OCI-LY7 (cell line): ENCODE measurements around the gene IRX4. TPM values are rescaled to one million over a fixed set of nuclear protein-coding genes. Genes with fewer than 3 reads are reported as not detected.

Experiments
- Bru-seq: library from RNA; stranded (reverse); fragments of 400-500 nt; gene quantifications from one replicate; lab custom pipeline; 2021; lab: Mats Ljungman, UMichigan
- BruChase-seq, 2 experiments: library from RNA; stranded (reverse); fragments of 400-500 nt; gene quantifications; one replicate each; lab custom pipeline; 2021; lab: Mats Ljungman, UMichigan
- BruUV-seq: library from RNA; stranded (reverse); fragments of 400-500 nt; replicated peaks from 2 replicates; lab custom pipeline; 2021; lab: Mats Ljungman, UMichigan
- CTCF ChIA-PET: fragments of 300-600 bp; sonication (Branson Sonifier 250); formaldehyde crosslinking; loops from one replicate; lab custom pipeline; 2022; ENCODE audit warnings: antibody characterized with exemption; ENCODE audit not compliant: unreplicated experiment; lab: Charles Lee
- POLR2A ChIA-PET: fragments of 300-600 bp; sonication (Branson Sonifier 250); formaldehyde crosslinking; loops from one replicate; lab custom pipeline; 2022; ENCODE audit warnings: antibody characterized with exemption; lab: Charles Lee
- DNase-seq: peaks from one replicate; pipeline ENCODE4 v3.0.0-alpha.2; 2015; ENCODE audit warnings: low spot score
- H2AFZ ChIP-seq: fragments of 200-600 bp; sonication (generic), shearing (Covaris generic); 2 replicates; pipeline ENCODE4 v1.6.1; 2014; ENCODE audit warnings: mild to moderate bottlenecking, antibody characterized with exemption, low read length, moderate library complexity
- H3K27ac ChIP-seq: fragments of 200-600 bp; sonication (generic); 2 replicates; pipeline ENCODE4 v1.5.1; 2014; ENCODE audit warnings: mixed run types, low read depth, mild to moderate bottlenecking, moderate library complexity, low read length, inconsistent platforms; ENCODE audit not compliant: poor library complexity, severe bottlenecking
- H3K36me3 ChIP-seq: fragments of 200-600 bp; sonication (generic); 2 replicates; pipeline ENCODE4 v1.6.1; 2014; ENCODE audit warnings: mild to moderate bottlenecking, antibody characterized with exemption, low read length, moderate library complexity, mixed read lengths; ENCODE audit not compliant: insufficient read depth
- H3K4me1 ChIP-seq: fragments of 200-600 bp; sonication (generic); 2 replicates; pipeline ENCODE4 v1.5.1; 2014; ENCODE audit warnings: mild to moderate bottlenecking, low read length; ENCODE audit not compliant: insufficient read depth, poor library complexity, severe bottlenecking
- H3K4me2 ChIP-seq: fragments of 200-600 bp; sonication (generic); 2 replicates; pipeline ENCODE4 v1.6.1; 2014; ENCODE audit warnings: mild to moderate bottlenecking, low read length
- H3K4me3 ChIP-seq: fragments of 200-600 bp; sonication (generic); 2 replicates; pipeline ENCODE4 v1.5.1; 2014; ENCODE audit warnings: mild to moderate bottlenecking, low read depth, low read length; ENCODE audit not compliant: poor library complexity, severe bottlenecking
- H3K79me2 ChIP-seq: fragments of 200-600 bp; sonication (generic); 2 replicates; pipeline ENCODE4 v1.6.1; 2016; ENCODE audit warnings: low read depth, mild to moderate bottlenecking, low read length, moderate library complexity, mixed read lengths; ENCODE audit not compliant: insufficient read depth
- H3K9me2 ChIP-seq: fragments of 200-600 bp; sonication (generic); 2 replicates; pipeline ENCODE4 v1.6.1; 2016; ENCODE audit warnings: mild to moderate bottlenecking, low read length, mixed read lengths; ENCODE audit not compliant: insufficient read depth
- H3K9me3 ChIP-seq: fragments of 200-600 bp; sonication (generic); 2 replicates; pipeline ENCODE4 v1.6.1; 2014; ENCODE audit warnings: mild to moderate bottlenecking, mixed run types, low read length, mixed read lengths
- H4K20me1 ChIP-seq: fragments of 200-600 bp; sonication (generic); 2 replicates; pipeline ENCODE4 v1.6.1; 2014; ENCODE audit warnings: mild to moderate bottlenecking, antibody characterized with exemption, low read length, moderate library complexity, mixed read lengths; ENCODE audit not compliant: insufficient read depth
- CTCF ChIP-seq: fragments of 200-600 bp; sonication (generic); conservative IDR thresholded peaks from 2 replicates; pipeline ENCODE4 v1.5.1; 2014; ENCODE audit warnings: mild to moderate bottlenecking, antibody characterized with exemption, low read length, moderate library complexity, mixed read lengths
- EZH2phosphoT487 ChIP-seq: fragments of 200-600 bp; sonication (generic); IDR thresholded peaks from 2 replicates; pipeline ENCODE4 v1.6.1; 2018; ENCODE audit warnings: low read depth, borderline replicate concordance, mild to moderate bottlenecking, mixed run types, antibody characterized with exemption, low read length, moderate library complexity, mixed read lengths
- intact Hi-C: fragments of 100-400 bp; cut with micrococcal nuclease; formaldehyde crosslinking; loops from one replicate; pipeline ENCODE4 v1.10.0; 2022; ENCODE audit not compliant: unreplicated experiment
- long read RNA-seq: library from polyadenylated mRNA; stranded (forward); transcript quantifications from one replicate; pipeline ENCODE4 v2.0.0, GENCODE V29; 2022
- total RNA-seq, 2 experiments: library from RNA; depleted of rRNA in 1 of 2; stranded (reverse); fragments of >200 nt in 1 of 2; shearing (Covaris generic) in 1 of 2; gene quantifications; 2 replicates each; pipeline ENCODE4 v1.2.3, GENCODE V29; 2014 to 2022

The IRX4 gene
- total RNA-seq (2014; rRNA removed; shearing (Covaris generic)) (not detected in 2 replicates), total RNA-seq (2022) (not detected in 2 replicates), Bru-seq, nascent RNA (not detected), BruChase-seq, experiment 1, labeled RNA remaining after a 6-hour chase (not detected), BruChase-seq, experiment 2, labeled RNA remaining after a 2-hour chase (percentile 10 among the genes with signal in this experiment)
- long read RNA-seq, result 0 reads

- CTCF ChIA-PET, result no interaction called here
These were observed at the start of gene IRX4 for GRCh38 chr5:1882337-1883119. TSS of gene IRX4 (minus strand) at chr5:1882925. CDS start at chr5:1882647, 278 bp downstream.

GRCh38 chr5:1931604-1932231 lies 49.0 kb upstream of the IRX4 start:
- intact Hi-C loops, result no loop called here
- Histone ChIP-seq H3K9me3 (0 out of 2 replicates have a peak, but pooled peaks cover 4% of the 10 kb centered on the region), H3K4me3 (no peak overlapping the region), H3K4me2 (no peak overlapping the region), H2AFZ (no peak overlapping the region), H3K4me1 (no peaks in the 10 kb centered on the region), H3K9me2 (no peaks in the 10 kb centered on the region), H3K27ac (no peak overlapping the region), H4K20me1 (no peaks in the 10 kb centered on the region), H3K36me3 (no peaks in the 10 kb centered on the region), H3K79me2 (no peaks in the 10 kb centered on the region)
- BruUV-seq, result no TSS peak
- no peak for TF ChIP-seq CTCF
- TF ChIP-seq EZH2phosphoT487, result no peak
- ChIA-PET CTCF (no interaction called here), POLR2A (no interaction called here)
- no peak for DNase-seq

More at GRCh38 chr5:1882337-1883119, at the start of gene IRX4:
- Histone ChIP-seq H2AFZ (no peak within 1 kb of the TSS), H3K4me1 (no peaks in the 10 kb centered on the region), H3K9me2 (no peaks in the 10 kb centered on the region), H3K9me3 (no peaks in the 10 kb centered on the region), H4K20me1 (no peaks in the 10 kb centered on the region), H3K79me2 (no peaks in the 10 kb centered on the region), H3K4me2 (no peak within 1 kb of the TSS), H3K4me3 (no peak within 1 kb of the TSS), H3K36me3 (no peaks in the 10 kb centered on the region), H3K27ac (no peak within 1 kb of the TSS)
- DNase-seq, result no peak
- POLR2A ChIA-PET, result no interaction called here
- intact Hi-C loops, result no loop called here
- BruUV-seq, result no TSS peak
- TF ChIP-seq EZH2phosphoT487 (no peak), CTCF (no peak)
